Measurements from ENCODE around the gene SS18L1.

The SS18L1 gene

DNA sequence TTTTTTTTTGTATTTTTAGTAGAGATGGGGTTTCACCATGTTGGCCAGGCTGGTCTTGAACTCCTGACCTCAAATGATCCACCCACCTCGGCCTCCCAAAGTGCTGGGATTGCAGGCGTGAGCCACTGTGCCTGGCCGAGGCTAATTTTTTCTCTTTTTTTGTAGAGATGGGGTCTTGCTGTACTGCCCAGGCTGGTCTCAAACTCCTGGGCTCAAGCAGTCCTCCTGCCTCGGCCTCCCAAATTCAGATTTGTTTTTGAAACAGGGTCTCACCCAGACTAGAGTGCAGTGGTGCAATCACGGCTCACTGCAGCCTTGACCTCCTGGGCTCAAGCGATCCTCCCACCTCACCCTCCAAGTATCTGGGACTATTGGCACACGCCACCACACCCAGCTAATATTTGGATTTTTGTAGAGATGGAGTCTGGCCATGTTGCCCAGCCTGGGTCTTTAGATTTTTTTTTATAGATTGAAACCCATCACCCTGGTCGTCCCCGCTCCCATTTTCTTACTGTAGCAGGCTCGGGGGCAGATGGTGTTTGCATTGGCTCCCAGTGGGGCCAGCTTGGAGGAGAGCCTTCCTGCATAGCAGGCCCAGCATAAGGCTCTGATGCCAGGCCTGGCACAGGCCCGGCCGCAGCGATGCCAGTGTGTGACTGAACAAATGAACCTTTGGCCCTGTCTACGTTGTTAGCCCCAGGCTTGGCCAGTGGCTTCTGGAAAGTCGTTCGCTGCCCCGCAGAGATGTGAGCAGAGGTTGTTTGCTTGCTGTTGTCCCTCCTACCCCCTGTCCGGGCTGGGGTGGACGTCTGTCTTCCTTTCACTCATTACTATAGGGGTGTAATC lies 35.0 kb downstream of the SS18L1 start:
- H3K27ac ChIP-seq (ENCODE audit: low read depth, low read length), result no peak overlapping the region
- TF ChIP-seq, protein P1, sequence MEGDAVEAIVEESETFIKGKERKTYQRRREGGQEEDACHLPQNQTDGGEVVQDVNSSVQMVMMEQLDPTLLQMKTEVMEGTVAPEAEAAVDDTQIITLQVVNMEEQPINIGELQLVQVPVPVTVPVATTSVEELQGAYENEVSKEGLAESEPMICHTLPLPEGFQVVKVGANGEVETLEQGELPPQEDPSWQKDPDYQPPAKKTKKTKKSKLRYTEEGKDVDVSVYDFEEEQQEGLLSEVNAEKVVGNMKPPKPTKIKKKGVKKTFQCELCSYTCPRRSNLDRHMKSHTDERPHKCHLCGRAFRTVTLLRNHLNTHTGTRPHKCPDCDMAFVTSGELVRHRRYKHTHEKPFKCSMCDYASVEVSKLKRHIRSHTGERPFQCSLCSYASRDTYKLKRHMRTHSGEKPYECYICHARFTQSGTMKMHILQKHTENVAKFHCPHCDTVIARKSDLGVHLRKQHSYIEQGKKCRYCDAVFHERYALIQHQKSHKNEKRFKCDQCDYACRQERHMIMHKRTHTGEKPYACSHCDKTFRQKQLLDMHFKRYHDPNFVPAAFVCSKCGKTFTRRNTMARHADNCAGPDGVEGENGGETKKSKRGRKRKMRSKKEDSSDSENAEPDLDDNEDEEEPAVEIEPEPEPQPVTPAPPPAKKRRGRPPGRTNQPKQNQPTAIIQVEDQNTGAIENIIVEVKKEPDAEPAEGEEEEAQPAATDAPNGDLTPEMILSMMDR (IDR thresholded peaks at IDR 0.05; ENCODE audit: insufficient read depth, low read length, poor library complexity, severe bottlenecking), result no peak
- TF ChIP-seq EZH2phosphoT487 (conservative IDR thresholded peaks at IDR 0.05; ENCODE audit: low read length), result no peak
- no peak overlapping the region for H3K4me3 ChIP-seq (ENCODE audit: insufficient read depth, low read length, poor library complexity, severe bottlenecking)
- H3K4me2 ChIP-seq (ENCODE audit: low read depth, low read length, poor library complexity, severe bottlenecking), result no peak overlapping the region
- H3K9me3 ChIP-seq (ENCODE audit: insufficient read depth, low read length), result no peaks in the 10 kb centered on the region
- no peak overlapping the region for H2AFZ ChIP-seq (ENCODE audit: low read depth, low read length, severe bottlenecking)
- 0 out of 2 replicates have a peak, but pooled peaks cover 2% of the 10 kb centered on the region for H3K36me3 ChIP-seq (ENCODE audit: low read length)
- no peaks in the 10 kb centered on the region for H4K20me1 ChIP-seq (ENCODE audit: low read depth, low read length)
- H3K79me2 ChIP-seq (ENCODE audit: insufficient read depth, low read length), result peaks cover 6% of the 10 kb centered on the region
- no peaks in the 10 kb centered on the region for H3K27me3 ChIP-seq (ENCODE audit: low read length)
- no peak overlapping the region for H3K9ac ChIP-seq (ENCODE audit: low read length)
- H3F3A ChIP-seq (ENCODE audit: insufficient read depth), result peaks cover 17% of the 10 kb centered on the region
- H3K9me2 ChIP-seq (replicated peaks; ENCODE audit: insufficient read depth, low read length), result no peaks in the 10 kb centered on the region

DNA sequence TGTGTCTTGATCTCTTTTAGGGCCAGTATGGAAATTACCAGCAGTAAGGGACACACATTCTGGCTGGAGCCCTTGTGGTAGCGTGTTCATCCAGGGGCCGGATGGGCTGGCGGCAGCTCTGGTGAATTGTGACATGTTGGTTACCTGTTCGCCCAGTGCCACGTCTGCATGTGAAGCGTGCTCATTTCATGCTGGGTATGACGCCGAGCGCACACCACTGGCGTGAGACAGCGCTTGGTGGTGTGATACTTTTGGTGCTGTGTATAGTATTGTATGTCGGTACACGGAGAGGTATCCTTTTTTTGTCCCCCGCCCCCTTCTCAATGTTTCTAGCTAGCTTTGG lies 35.6 kb downstream of the SS18L1 start:
- no peaks in the 10 kb centered on the region for H3K27me3 ChIP-seq (ENCODE audit: low read length)
- H3K79me2 ChIP-seq (ENCODE audit: insufficient read depth, low read length), result peaks cover 12% of the 10 kb centered on the region
- no peak overlapping the region for H3K4me3 ChIP-seq (ENCODE audit: insufficient read depth, low read length, poor library complexity, severe bottlenecking)
- no peak overlapping the region for H3K9ac ChIP-seq (ENCODE audit: low read length)
- H3F3A ChIP-seq (ENCODE audit: insufficient read depth), result peaks cover 17% of the 10 kb centered on the region
- H3K36me3 ChIP-seq (ENCODE audit: low read length), result 0 out of 2 replicates have a peak, but pooled peaks cover 2% of the 10 kb centered on the region
- no peaks in the 10 kb centered on the region for H3K9me3 ChIP-seq (ENCODE audit: insufficient read depth, low read length)
- no peak overlapping the region for H3K4me2 ChIP-seq (ENCODE audit: low read depth, low read length, poor library complexity, severe bottlenecking)
- TF ChIP-seq EZH2phosphoT487 (conservative IDR thresholded peaks at IDR 0.05; ENCODE audit: low read length), result no peak
- TF ChIP-seq, protein P1 (IDR thresholded peaks at IDR 0.05; ENCODE audit: insufficient read depth, low read length, poor library complexity, severe bottlenecking), result no peak
- no peak overlapping the region for H2AFZ ChIP-seq (ENCODE audit: low read depth, low read length, severe bottlenecking)
- no peaks in the 10 kb centered on the region for H4K20me1 ChIP-seq (ENCODE audit: low read depth, low read length)
- H3K9me2 ChIP-seq (replicated peaks; ENCODE audit: insufficient read depth, low read length), result no peaks in the 10 kb centered on the region
- no peak overlapping the region for H3K27ac ChIP-seq (ENCODE audit: low read depth, low read length)

DNA sequence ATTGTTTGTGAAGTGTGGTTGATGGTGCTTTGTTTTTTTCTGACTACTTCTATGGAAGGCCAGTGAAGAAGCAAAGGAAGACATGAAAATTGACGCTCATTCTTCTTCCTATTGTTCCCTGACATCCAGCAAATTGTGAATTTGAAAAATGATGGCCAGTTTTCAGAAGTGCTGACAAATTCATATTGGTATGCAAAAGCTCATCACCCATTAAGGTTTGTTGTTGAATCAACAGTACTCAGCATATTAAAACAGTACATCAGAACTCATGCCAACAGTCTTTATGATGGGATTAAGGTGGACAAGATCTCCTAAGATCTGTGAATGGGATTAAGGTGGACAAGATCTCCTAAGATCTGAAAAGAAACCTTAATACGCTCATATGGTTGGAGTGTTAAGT lies 38.2 kb downstream of the SS18L1 start:
- Histone ChIP-seq H3K27ac (ENCODE audit: low read depth, low read length) (peak overlapping the region; percentile 70), H2AFZ (ENCODE audit: low read depth, low read length, severe bottlenecking) (peak overlapping the region; percentile 1), H3K79me2 (ENCODE audit: insufficient read depth, low read length) (peaks cover 31% of the 10 kb centered on the region), H3K9me2 (replicated peaks; ENCODE audit: insufficient read depth, low read length) (no peaks in the 10 kb centered on the region), H3K27me3 (ENCODE audit: low read length) (no peaks in the 10 kb centered on the region), H3F3A (ENCODE audit: insufficient read depth) (peaks cover 18% of the 10 kb centered on the region), H4K20me1 (ENCODE audit: low read depth, low read length) (no peaks in the 10 kb centered on the region), H3K4me3 (ENCODE audit: insufficient read depth, low read length, poor library complexity, severe bottlenecking) (peak overlapping the region; percentile 98), H3K4me2 (ENCODE audit: low read depth, low read length, poor library complexity, severe bottlenecking) (peak overlapping the region; percentile 70), H3K9ac (ENCODE audit: low read length) (peak overlapping the region; percentile 98), H3K36me3 (ENCODE audit: low read length) (0 out of 2 replicates have a peak, but pooled peaks cover 2% of the 10 kb centered on the region), H3K9me3 (ENCODE audit: insufficient read depth, low read length) (no peaks in the 10 kb centered on the region)
- no peak for TF ChIP-seq EZH2phosphoT487 (conservative IDR thresholded peaks at IDR 0.05; ENCODE audit: low read length)
- TF ChIP-seq, protein P1 (IDR thresholded peaks at IDR 0.05; ENCODE audit: insufficient read depth, low read length, poor library complexity, severe bottlenecking), result no peak

All from SU-DHL-6 (cell line).